Neuronal stem cell (in vitro differentiated cells): ENCODE data around the gene ZMYM4.

Experiments
- DNase-seq: peaks from one replicate; pipeline ENCODE4 v3.0.0-alpha.2; 2013; ENCODE audit warnings: low spot score
- H2AFZ ChIP-seq: one replicate; pipeline ENCODE4 v1.6.1; 2013; ENCODE audit warnings: mild to moderate bottlenecking, low read length, inconsistent platforms
- H2AK5ac ChIP-seq: 2 replicates; pipeline ENCODE4 v1.6.1; 2013; ENCODE audit warnings: low read depth, mild to moderate bottlenecking, inconsistent platforms, low read length, moderate library complexity, mixed read lengths
- H2BK120ac ChIP-seq: 2 replicates; pipeline ENCODE4 v1.6.1; 2013; ENCODE audit warnings: low read depth, mild to moderate bottlenecking, inconsistent platforms, low read length, moderate library complexity, mixed read lengths
- H2BK12ac ChIP-seq: one replicate; pipeline ENCODE4 v1.6.1; 2013; ENCODE audit warnings: low read length, inconsistent platforms
- H2BK15ac ChIP-seq: 2 replicates; pipeline ENCODE4 v1.6.1; 2013; ENCODE audit warnings: mild to moderate bottlenecking, low read length, inconsistent platforms, mixed read lengths
- H2BK5ac ChIP-seq: one replicate; pipeline ENCODE4 v1.6.1; 2013; ENCODE audit warnings: inconsistent platforms, mild to moderate bottlenecking, low read length, moderate library complexity
- H3K14ac ChIP-seq: one replicate; pipeline ENCODE4 v1.6.1; 2013; ENCODE audit warnings: low read length, inconsistent platforms
- H3K18ac ChIP-seq: 2 replicates; pipeline ENCODE4 v1.6.1; 2013; ENCODE audit warnings: low read length, inconsistent platforms
- H3K23ac ChIP-seq: 2 replicates; pipeline ENCODE4 v1.6.1; 2013; ENCODE audit warnings: low read depth, mild to moderate bottlenecking, mixed read lengths, low read length, inconsistent platforms; ENCODE audit not compliant: poor library complexity
- H3K27ac ChIP-seq: replicated peaks from 3 replicates; pipeline ENCODE4 v1.5.1; 2013; ENCODE audit warnings: low read length, inconsistent platforms
- H3K27me3 ChIP-seq, 3 experiments: 2 replicates each; pipeline ENCODE4 v1.6.1; 2013; ENCODE audit warnings: low read length in 3 of 3, mild to moderate bottlenecking in 2 of 3, inconsistent platforms in 1 of 3, low read depth in 1 of 3, mixed read lengths in 1 of 3, moderate library complexity in 1 of 3; ENCODE audit not compliant: control insufficient read depth in 3 of 3, insufficient read depth in 3 of 3
- H3K36me3 ChIP-seq, 2 donors: replicated peaks in 1 of 2; 2 replicates each; pipeline ENCODE4 v1.6.1; 2013; ENCODE audit warnings: low read length in 2 of 2; ENCODE audit not compliant: control insufficient read depth in 2 of 2, insufficient read depth in 2 of 2
- H3K4ac ChIP-seq: 2 replicates; pipeline ENCODE4 v1.6.1; 2013; ENCODE audit warnings: inconsistent platforms, mild to moderate bottlenecking, low read length, moderate library complexity
- H3K4me1 ChIP-seq, 2 donors: 1 replicate in 1 of 2; 2 replicates in 1 of 2; pipeline ENCODE4 v1.6.1; 2013; ENCODE audit warnings: low read length in 2 of 2, low read depth in 1 of 2; ENCODE audit not compliant: control insufficient read depth in 2 of 2, insufficient read depth in 1 of 2
- H3K4me2 ChIP-seq: one replicate; pipeline ENCODE4 v1.6.1; 2013; ENCODE audit warnings: mild to moderate bottlenecking, low read length, inconsistent platforms; ENCODE audit not compliant: insufficient read depth, poor library complexity, severe bottlenecking
- H3K4me3 ChIP-seq, 2 donors: 2 replicates each; pipeline ENCODE4 v1.5.1; 2013; ENCODE audit warnings: low read length in 2 of 2, mild to moderate bottlenecking in 2 of 2, inconsistent platforms in 1 of 2, moderate library complexity in 1 of 2
- H3K79me1 ChIP-seq: one replicate; pipeline ENCODE4 v1.6.1; 2013; ENCODE audit warnings: low read depth, mild to moderate bottlenecking, inconsistent platforms, low read length, moderate library complexity
- H3K9ac ChIP-seq: one replicate; pipeline ENCODE4 v1.6.1; 2013; ENCODE audit warnings: mild to moderate bottlenecking, low read depth, low read length, inconsistent platforms; ENCODE audit not compliant: poor library complexity
- H3K9me3 ChIP-seq, 2 donors: replicated peaks in 1 of 2; 2 replicates each; pipeline versions ENCODE3 to v1.6.1; 2013; ENCODE audit warnings: low read length in 2 of 2, mild to moderate bottlenecking in 2 of 2, inconsistent platforms in 1 of 2, low read depth in 1 of 2, mixed read lengths in 1 of 2, moderate library complexity in 1 of 2; ENCODE audit not compliant: control insufficient read depth in 2 of 2, insufficient read depth in 1 of 2
- H4K8ac ChIP-seq: one replicate; pipeline ENCODE4 v1.6.1; 2013; ENCODE audit warnings: low read depth, mild to moderate bottlenecking, inconsistent platforms, low read length, moderate library complexity
- H4K91ac ChIP-seq: one replicate; pipeline ENCODE4 v1.6.1; 2013; ENCODE audit warnings: low read length, low read depth, mild to moderate bottlenecking, inconsistent platforms; ENCODE audit not compliant: poor library complexity
- WGBS, 2 donors: extraction: QIAGEN DNeasy Blood & Tissue Kit; methylation state at CpG; one replicate each; pipeline ENCODE4 v1.1.7; 2013; ENCODE audit warnings: missing lambda C conversion rate in 2 of 2, mixed read lengths in 1 of 2; ENCODE audit not compliant: insufficient read length in 2 of 2, insufficient replicate concordance in 1 of 2; ENCODE audit errors: extremely low coverage in 2 of 2; 5-methylcytosine and 5-hydroxymethylcytosine counted together

ZMYM4 gene

GRCh38 chr1:35386959-35387358, 118.5 kb downstream of the ZMYM4 start:
- H4K91ac ChIP-seq, result no peak overlapping the region
- no peaks in the 10 kb centered on the region for H3K9me3 ChIP-seq
- no CpG with 5 or more reads among the region's 6 CpGs for WGBS, 2 donors
- no peak overlapping the region for H3K4ac ChIP-seq
- H2BK5ac ChIP-seq, result no peak overlapping the region
- H3K4me1 ChIP-seq, result peaks cover 0 to 2% of the 10 kb centered on the region in 2 donors
- H3K9ac ChIP-seq, result no peak overlapping the region
- H3K14ac ChIP-seq, result no peak overlapping the region
- H2BK120ac ChIP-seq, result no peak overlapping the region
- no peak overlapping the region for H3K4me2 ChIP-seq
- H3K79me1 ChIP-seq, result peaks cover 1% of the 10 kb centered on the region
- H2AK5ac ChIP-seq, result no peak overlapping the region
- no peak overlapping the region for H3K23ac ChIP-seq
- H3K4me3 ChIP-seq, result no peak overlapping the region
- no peak overlapping the region for H2AFZ ChIP-seq
- H2BK15ac ChIP-seq, result no peak overlapping the region
- DNase-seq, result no peak
- no peak overlapping the region for H3K18ac ChIP-seq
- no peaks in the 10 kb centered on the region for H3K27me3 ChIP-seq
- no peak overlapping the region for H3K27ac ChIP-seq
- no peak overlapping the region for H4K8ac ChIP-seq
- H2BK12ac ChIP-seq, result no peak overlapping the region
- H3K36me3 ChIP-seq, result peaks cover 6 to 90% of the 10 kb centered on the region in 2 donors

GRCh38 chr1:35390600-35391494, 122.3 kb downstream of the ZMYM4 start:
- Histone ChIP-seq H3K9me3 (no peaks in the 10 kb centered on the region), H3K23ac (no peak overlapping the region), H3K36me3 (peaks cover 12 to 96% of the 10 kb centered on the region in 2 donors), H3K27me3 (no peaks in the 10 kb centered on the region), H3K27ac (no peak overlapping the region), H2AFZ (no peak overlapping the region), H2AK5ac (no peak overlapping the region), H4K8ac (no peak overlapping the region), H2BK15ac (no peak overlapping the region), H3K4me1 (peaks cover 0 to 2% of the 10 kb centered on the region in 2 donors), H4K91ac (no peak overlapping the region), H2BK120ac (no peak overlapping the region), H3K9ac (no peak overlapping the region), H3K18ac (no peak overlapping the region), H3K4me2 (no peak overlapping the region), H2BK5ac (no peak overlapping the region), H2BK12ac (no peak overlapping the region), H3K4ac (no peak overlapping the region), H3K4me3 (no peak overlapping the region), H3K14ac (no peak overlapping the region), H3K79me1 (peaks cover 1% of the 10 kb centered on the region)
- no peak for DNase-seq
- no CpG with 5 or more reads among the region's 10 CpGs for WGBS, 2 donors

GRCh38 chr1:35394386-35394785, 125.9 kb downstream of the ZMYM4 start:
- no peak overlapping the region for H3K9ac ChIP-seq
- H3K18ac ChIP-seq, result no peak overlapping the region
- H2BK15ac ChIP-seq, result no peak overlapping the region
- H2AK5ac ChIP-seq, result no peak overlapping the region
- H2BK5ac ChIP-seq, result no peak overlapping the region
- H3K79me1 ChIP-seq, result no peaks in the 10 kb centered on the region
- peaks cover 0 to 2% of the 10 kb centered on the region in 2 donors for H3K4me1 ChIP-seq
- WGBS, 2 donors, result no CpG with 5 or more reads among the region's 2 CpGs
- H2AFZ ChIP-seq, result no peak overlapping the region
- H3K4me3 ChIP-seq, result no peak overlapping the region
- no peak for DNase-seq
- no peak overlapping the region for H3K4ac ChIP-seq
- H4K91ac ChIP-seq, result no peak overlapping the region
- no peak overlapping the region for H3K4me2 ChIP-seq
- peaks cover 17 to 96% of the 10 kb centered on the region in 2 donors for H3K36me3 ChIP-seq
- H3K9me3 ChIP-seq, result peaks cover 0 to 2% of the 10 kb centered on the region in 2 donors
- no peak overlapping the region for H2BK120ac ChIP-seq
- H3K14ac ChIP-seq, result no peak overlapping the region
- peak overlapping the region; percentile 34 for H3K23ac ChIP-seq
- H4K8ac ChIP-seq, result no peak overlapping the region
- no peak overlapping the region for H3K27ac ChIP-seq
- no peaks in the 10 kb centered on the region for H3K27me3 ChIP-seq
- no peak overlapping the region for H2BK12ac ChIP-seq

GRCh38 chr1:35398739-35399138, 130.2 kb downstream of the ZMYM4 start:
- H3K4ac ChIP-seq, result no peak overlapping the region
- H2AFZ ChIP-seq, result no peak overlapping the region
- H3K4me3 ChIP-seq, result no peak overlapping the region
- no peaks in the 10 kb centered on the region for H3K27me3 ChIP-seq
- H2BK15ac ChIP-seq, result no peak overlapping the region
- no CpG with 5 or more reads among the region's 3 CpGs for WGBS, 2 donors
- H3K9me3 ChIP-seq, result peaks cover 0 to 29% of the 10 kb centered on the region in 2 donors
- no peak overlapping the region for H2BK12ac ChIP-seq
- H4K8ac ChIP-seq, result no peak overlapping the region
- no peak overlapping the region for H3K27ac ChIP-seq
- no peak overlapping the region for H3K9ac ChIP-seq
- peaks cover 17 to 96% of the 10 kb centered on the region in 2 donors for H3K36me3 ChIP-seq
- no peak overlapping the region for H3K14ac ChIP-seq
- no peak overlapping the region for H3K18ac ChIP-seq
- no peaks in the 10 kb centered on the region for H3K4me1 ChIP-seq
- no peaks in the 10 kb centered on the region for H3K79me1 ChIP-seq
- no peak overlapping the region for H2AK5ac ChIP-seq
- no peak overlapping the region for H4K91ac ChIP-seq
- no peak overlapping the region for H3K4me2 ChIP-seq
- H2BK120ac ChIP-seq, result no peak overlapping the region
- no peak for DNase-seq
- H2BK5ac ChIP-seq, result no peak overlapping the region
- H3K23ac ChIP-seq, result no peak overlapping the region
